Measurements from ENCODE around the gene NACC2.

The NACC2 gene

DNA sequence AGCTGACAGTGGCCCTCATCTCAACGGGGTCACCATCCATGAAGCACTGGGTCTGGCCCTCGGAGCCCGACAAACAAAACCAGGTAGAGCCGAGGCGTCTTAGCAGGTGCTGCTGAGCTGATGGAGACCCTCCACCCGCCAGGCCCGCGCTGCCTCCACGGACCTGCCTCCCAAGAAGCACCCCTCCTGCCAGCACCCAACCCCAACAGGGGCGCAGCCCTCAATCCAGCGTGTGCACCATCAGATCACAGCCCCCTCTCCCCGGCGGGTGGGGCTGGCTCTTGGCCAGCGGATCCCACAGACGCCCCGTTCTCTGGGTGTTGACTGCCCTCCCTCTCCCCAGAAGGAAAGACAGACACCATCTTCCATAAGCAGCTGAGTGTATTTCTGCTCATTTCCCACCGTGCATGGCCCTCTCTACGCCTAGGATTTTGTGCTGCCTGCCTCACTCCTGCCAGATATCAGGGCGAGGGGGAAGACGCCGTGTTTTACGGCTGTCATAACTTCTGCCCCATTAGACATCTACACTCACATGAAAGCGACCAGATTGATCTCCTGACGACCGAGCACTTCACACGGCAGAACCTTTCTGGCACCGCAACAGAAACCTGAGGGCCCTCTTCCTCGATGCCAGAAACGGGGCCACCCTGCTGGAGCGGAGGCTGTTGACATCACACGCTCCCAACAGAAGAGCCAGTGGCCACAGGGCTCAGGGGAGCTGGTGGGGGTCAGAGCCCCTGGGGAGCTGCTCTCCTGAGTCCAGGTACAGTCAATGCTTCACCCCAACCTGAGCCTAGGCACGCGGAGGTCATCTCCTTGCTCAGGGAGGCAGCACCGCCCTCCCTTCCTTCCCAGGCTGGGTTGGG, 12.4 kb downstream of the NACC2 start:
- H3K27ac ChIP-seq (ENCODE audit: low read depth, low read length), result no peak overlapping the region
- no peak overlapping the region for H3K4me2 ChIP-seq (ENCODE audit: low read length)
- H3K36me3 ChIP-seq (ENCODE audit: control insufficient read depth, low read length), result no peaks in the 10 kb centered on the region
- H3F3A ChIP-seq (ENCODE audit: control insufficient read depth, insufficient read depth), result no peaks in the 10 kb centered on the region
- H4K20me1 ChIP-seq (ENCODE audit: control insufficient read depth, insufficient read depth, low read depth, low read length), result no peaks in the 10 kb centered on the region
- H3K79me2 ChIP-seq (ENCODE audit: control insufficient read depth, low read length), result no peaks in the 10 kb centered on the region
- no peaks in the 10 kb centered on the region for H3K4me1 ChIP-seq (ENCODE audit: control insufficient read depth, low read length)
- no peak for TF ChIP-seq EZH2phosphoT487 (IDR thresholded peaks at IDR 0.05; ENCODE audit: borderline replicate concordance, low read length)
- TF ChIP-seq, protein P1, sequence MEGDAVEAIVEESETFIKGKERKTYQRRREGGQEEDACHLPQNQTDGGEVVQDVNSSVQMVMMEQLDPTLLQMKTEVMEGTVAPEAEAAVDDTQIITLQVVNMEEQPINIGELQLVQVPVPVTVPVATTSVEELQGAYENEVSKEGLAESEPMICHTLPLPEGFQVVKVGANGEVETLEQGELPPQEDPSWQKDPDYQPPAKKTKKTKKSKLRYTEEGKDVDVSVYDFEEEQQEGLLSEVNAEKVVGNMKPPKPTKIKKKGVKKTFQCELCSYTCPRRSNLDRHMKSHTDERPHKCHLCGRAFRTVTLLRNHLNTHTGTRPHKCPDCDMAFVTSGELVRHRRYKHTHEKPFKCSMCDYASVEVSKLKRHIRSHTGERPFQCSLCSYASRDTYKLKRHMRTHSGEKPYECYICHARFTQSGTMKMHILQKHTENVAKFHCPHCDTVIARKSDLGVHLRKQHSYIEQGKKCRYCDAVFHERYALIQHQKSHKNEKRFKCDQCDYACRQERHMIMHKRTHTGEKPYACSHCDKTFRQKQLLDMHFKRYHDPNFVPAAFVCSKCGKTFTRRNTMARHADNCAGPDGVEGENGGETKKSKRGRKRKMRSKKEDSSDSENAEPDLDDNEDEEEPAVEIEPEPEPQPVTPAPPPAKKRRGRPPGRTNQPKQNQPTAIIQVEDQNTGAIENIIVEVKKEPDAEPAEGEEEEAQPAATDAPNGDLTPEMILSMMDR (IDR thresholded peaks at IDR 0.05; ENCODE audit: low read depth, low read length, poor library complexity, severe bottlenecking), result no peak
- no peak overlapping the region for H3K4me3 ChIP-seq (ENCODE audit: low read length)
- H3K27me3 ChIP-seq (ENCODE audit: control insufficient read depth, low read length), result no peaks in the 10 kb centered on the region
- no peaks in the 10 kb centered on the region for H3K9me3 ChIP-seq (ENCODE audit: control insufficient read depth, insufficient read depth, low read length)
- H3K9me2 ChIP-seq (replicated peaks; ENCODE audit: control insufficient read depth, low read length), result no peaks in the 10 kb centered on the region

DNA sequence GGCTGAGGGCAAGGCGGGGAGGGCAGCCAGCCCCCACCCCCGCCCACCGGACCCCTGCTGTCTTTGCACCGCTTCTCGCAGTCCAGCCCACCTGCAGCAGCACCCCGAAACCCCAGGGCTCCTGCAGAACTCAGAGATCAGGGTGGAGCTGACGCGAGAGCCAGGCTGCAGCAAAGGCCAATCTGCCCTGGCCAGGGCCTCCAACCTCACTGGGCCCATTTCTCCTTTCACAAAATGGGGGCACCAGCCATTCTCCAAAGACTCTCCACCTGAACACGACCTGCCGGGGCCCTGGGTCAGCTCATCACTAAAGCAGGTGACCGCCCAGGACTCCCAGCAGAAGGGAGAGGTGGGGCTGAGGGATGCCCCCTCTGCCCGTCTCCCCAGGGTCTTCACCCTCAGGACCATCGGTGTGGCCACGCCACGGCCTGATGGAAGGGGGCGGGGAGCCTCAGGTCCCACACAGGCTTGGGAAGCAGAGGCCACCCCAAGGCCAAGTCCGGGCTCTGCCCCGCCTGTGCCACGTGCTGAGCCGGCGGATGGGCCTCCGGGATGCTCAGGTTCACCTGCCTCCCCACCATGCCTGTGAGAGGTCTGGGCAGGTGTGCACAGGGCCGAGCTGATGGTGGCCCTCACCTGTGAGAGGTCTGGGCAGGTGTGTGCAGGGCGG, 13.1 kb downstream of the NACC2 start:
- Histone ChIP-seq H3K9me3 (ENCODE audit: control insufficient read depth, insufficient read depth, low read length) (no peaks in the 10 kb centered on the region), H3K27me3 (ENCODE audit: control insufficient read depth, low read length) (no peaks in the 10 kb centered on the region), H3K79me2 (ENCODE audit: control insufficient read depth, low read length) (no peaks in the 10 kb centered on the region), H3F3A (ENCODE audit: control insufficient read depth, insufficient read depth) (no peaks in the 10 kb centered on the region), H3K4me3 (ENCODE audit: low read length) (no peak overlapping the region), H4K20me1 (ENCODE audit: control insufficient read depth, insufficient read depth, low read depth, low read length) (no peaks in the 10 kb centered on the region), H3K4me1 (ENCODE audit: control insufficient read depth, low read length) (no peaks in the 10 kb centered on the region), H3K4me2 (ENCODE audit: low read length) (no peak overlapping the region), H3K9me2 (replicated peaks; ENCODE audit: control insufficient read depth, low read length) (no peaks in the 10 kb centered on the region), H3K36me3 (ENCODE audit: control insufficient read depth, low read length) (no peaks in the 10 kb centered on the region), H3K27ac (ENCODE audit: low read depth, low read length) (no peak overlapping the region)
- TF ChIP-seq, protein P1 (IDR thresholded peaks at IDR 0.05; ENCODE audit: low read depth, low read length, poor library complexity, severe bottlenecking), result no peak
- no peak for TF ChIP-seq EZH2phosphoT487 (IDR thresholded peaks at IDR 0.05; ENCODE audit: borderline replicate concordance, low read length)

DNA sequence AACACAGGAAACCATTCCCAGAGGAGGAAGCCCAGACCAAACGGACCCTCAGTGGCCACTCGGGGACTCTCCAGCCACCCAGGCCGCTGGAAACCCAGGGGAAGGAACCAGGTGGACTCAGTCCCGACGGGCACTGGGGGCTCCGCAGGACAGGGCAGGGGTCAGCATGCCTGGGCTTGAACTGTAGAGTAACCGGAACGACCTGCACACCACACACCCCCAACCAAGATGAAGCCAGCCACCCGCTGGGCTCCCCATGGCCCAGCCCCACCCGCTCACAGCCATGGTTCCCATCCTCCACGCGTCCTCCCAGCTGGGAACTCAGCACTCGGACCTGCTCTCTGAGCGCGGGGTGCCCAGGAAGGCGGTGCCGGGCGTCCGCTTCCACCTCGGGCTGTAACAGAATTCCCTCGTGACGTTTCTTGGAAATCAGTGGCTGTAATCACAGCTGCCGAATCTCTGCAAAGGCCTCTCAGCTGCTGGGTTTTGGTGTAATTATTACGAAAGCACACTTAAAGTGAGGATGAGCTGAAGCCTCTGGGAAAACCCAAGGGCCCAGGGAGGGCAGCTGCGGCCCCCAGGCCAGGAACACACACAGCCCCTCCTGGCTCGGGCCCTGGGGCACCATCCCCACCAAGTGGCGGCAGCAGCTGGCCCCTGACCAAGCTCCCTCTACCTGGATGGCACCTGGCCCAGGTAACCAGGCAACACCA, 13.8 kb downstream of the NACC2 start:
- no peaks in the 10 kb centered on the region for H3K27me3 ChIP-seq (ENCODE audit: control insufficient read depth, low read length)
- H4K20me1 ChIP-seq (ENCODE audit: control insufficient read depth, insufficient read depth, low read depth, low read length), result no peaks in the 10 kb centered on the region
- H3K4me2 ChIP-seq (ENCODE audit: low read length), result no peak overlapping the region
- no peaks in the 10 kb centered on the region for H3K36me3 ChIP-seq (ENCODE audit: control insufficient read depth, low read length)
- no peak overlapping the region for H3K4me3 ChIP-seq (ENCODE audit: low read length)
- H3K4me1 ChIP-seq (ENCODE audit: control insufficient read depth, low read length), result no peaks in the 10 kb centered on the region
- H3K9me2 ChIP-seq (replicated peaks; ENCODE audit: control insufficient read depth, low read length), result no peaks in the 10 kb centered on the region
- no peaks in the 10 kb centered on the region for H3K9me3 ChIP-seq (ENCODE audit: control insufficient read depth, insufficient read depth, low read length)
- TF ChIP-seq, protein P1 (IDR thresholded peaks at IDR 0.05; ENCODE audit: low read depth, low read length, poor library complexity, severe bottlenecking), result no peak
- TF ChIP-seq EZH2phosphoT487 (IDR thresholded peaks at IDR 0.05; ENCODE audit: borderline replicate concordance, low read length), result no peak
- no peaks in the 10 kb centered on the region for H3F3A ChIP-seq (ENCODE audit: control insufficient read depth, insufficient read depth)
- no peaks in the 10 kb centered on the region for H3K79me2 ChIP-seq (ENCODE audit: control insufficient read depth, low read length)
- H3K27ac ChIP-seq (ENCODE audit: low read depth, low read length), result no peak overlapping the region

Data from DOHH2 (cell line).